Measurements from ENCODE around the gene MAML2.
A peak's percentile ranks its signal among the peaks of the same experiment; 100 is the strongest.

Gene MAML2

DNA sequence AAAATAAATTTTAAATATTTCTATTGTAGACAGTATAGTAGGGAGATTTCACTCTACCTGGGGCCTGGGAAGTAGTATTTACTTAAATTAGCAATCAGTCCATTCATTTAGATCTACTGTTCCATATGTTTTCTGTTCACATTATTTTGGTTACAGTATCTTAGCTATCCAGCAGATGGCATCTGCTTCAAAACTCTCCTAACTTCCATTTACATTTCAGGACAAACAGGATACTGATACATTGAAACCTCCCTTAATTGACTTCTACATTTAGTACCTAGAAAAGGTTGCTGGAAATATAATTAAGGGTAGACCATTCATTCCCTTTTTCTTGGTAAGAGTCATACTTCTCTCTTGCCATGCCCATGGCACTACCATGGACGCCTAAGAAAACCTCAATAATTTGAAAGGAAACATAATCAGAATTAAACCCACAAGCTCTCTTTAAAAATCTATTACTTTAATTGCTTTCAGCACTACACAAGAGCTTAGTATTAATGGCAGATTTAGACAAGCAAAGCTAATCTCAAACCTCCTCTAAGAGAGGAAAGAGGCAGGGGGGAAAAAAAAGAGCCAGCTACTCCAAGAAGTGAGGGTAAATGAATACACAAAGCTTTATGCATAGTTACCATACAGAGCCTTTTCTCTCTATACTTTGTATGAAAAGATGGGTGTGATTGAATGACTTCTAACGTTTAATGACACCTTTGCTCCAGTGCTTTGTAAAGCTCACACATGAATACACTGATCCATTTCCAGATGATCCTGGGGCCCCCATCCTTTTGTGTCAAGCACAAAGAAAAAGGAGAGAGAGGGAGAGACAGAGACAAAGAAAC is 287.9 kb downstream of the MAML2 start:
- TF ChIP-seq, protein P1, sequence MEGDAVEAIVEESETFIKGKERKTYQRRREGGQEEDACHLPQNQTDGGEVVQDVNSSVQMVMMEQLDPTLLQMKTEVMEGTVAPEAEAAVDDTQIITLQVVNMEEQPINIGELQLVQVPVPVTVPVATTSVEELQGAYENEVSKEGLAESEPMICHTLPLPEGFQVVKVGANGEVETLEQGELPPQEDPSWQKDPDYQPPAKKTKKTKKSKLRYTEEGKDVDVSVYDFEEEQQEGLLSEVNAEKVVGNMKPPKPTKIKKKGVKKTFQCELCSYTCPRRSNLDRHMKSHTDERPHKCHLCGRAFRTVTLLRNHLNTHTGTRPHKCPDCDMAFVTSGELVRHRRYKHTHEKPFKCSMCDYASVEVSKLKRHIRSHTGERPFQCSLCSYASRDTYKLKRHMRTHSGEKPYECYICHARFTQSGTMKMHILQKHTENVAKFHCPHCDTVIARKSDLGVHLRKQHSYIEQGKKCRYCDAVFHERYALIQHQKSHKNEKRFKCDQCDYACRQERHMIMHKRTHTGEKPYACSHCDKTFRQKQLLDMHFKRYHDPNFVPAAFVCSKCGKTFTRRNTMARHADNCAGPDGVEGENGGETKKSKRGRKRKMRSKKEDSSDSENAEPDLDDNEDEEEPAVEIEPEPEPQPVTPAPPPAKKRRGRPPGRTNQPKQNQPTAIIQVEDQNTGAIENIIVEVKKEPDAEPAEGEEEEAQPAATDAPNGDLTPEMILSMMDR (IDR thresholded peaks at IDR 0.05; ENCODE audit: low read depth, low read length), result peak; percentile 56
- DNase-seq (ENCODE audit: extremely low read depth, low read depth), result no peak

DNA sequence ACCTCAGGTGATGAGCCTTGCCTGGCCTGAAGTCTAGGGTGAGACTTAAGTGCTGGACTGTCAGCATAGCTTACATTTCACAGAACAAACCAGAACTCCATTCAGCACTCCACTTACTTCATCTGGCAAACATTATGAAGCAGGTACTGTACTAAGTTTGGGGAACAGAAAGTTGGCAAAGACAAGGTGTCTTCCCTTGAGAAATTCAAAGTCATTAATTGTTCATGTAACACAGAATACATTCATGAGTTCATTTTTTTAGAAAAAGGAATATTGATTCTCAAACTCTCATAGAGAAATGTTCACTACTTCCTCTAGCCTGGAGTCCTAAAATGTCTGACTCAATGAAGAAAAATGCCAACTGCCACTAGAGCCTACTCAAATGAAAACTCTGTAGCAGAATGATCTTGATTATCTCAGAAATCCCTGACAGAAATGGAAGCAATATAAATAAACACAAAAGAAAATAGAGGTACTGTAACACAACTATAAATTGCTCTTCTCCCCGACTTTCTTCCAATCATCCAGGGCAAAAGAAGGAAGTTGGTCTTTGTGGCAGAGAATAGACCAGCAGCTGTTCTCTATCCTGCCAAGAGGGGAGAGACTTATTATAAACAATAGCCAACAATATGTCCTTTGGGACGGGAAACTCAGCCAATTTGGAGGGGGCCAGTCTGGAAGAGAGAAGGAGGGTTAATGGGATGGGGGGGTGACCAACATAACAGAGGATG is 289.9 kb downstream of the MAML2 start:
- DNase-seq (ENCODE audit: extremely low read depth, low read depth), result no peak
- TF ChIP-seq, protein P1 (IDR thresholded peaks at IDR 0.05; ENCODE audit: low read depth, low read length), result no peak

DNA sequence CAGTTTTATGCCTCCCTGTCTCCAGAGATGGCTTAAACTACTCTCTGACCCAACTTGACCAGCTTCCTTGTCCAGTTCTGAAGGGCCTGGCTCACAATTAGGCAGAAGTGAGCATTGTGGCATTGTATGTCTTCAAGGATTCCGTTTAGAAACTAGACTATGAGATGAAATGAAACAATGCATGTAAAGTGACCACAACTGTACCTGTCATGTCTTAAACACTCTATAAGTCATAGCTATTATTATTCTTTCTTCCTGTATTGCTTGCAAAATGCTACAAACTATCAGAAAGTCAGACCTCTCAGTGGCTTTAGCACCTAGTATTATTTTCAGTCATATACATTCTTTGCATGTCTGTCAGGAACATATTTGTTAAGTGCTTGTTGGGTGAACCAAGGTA is 291.2 kb downstream of the MAML2 start:
- TF ChIP-seq, protein P1 (IDR thresholded peaks at IDR 0.05; ENCODE audit: low read depth, low read length), result no peak
- no peak for DNase-seq (ENCODE audit: extremely low read depth, low read depth)

DNA sequence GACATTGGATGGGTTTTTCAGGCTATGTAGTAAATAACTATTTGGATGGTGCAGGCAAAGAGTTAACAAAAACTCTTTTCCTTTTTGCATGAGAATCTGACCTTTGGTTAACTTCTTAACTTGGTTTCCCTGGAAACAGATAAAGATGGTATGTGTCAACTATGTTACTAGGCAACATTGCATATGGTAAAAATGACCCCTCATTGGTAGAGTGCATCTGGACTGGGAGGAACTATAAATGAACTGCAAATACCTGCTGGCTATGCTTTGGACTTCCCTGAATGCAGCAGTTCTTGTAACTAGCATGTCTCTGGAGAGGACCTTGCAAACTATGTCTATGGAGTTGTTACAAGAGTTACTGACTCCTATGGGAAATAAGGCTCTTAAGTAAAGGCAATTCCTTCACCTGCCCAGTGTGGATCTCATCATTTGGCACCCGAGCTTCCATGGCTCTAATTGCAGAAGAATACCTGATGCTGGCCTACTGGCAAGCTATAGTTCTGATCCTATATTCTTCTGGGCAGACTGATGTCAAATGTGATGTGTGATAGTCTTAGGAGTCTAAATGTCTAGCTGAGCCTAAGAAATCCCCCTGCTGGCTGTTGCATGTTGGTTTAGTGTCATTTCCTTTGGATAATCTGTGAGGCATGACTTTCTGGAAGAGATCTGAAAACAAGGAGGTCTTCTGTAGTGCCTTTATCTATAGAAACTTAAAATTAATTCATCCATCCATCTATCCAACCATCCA is 292.4 kb downstream of the MAML2 start:
- no peak for DNase-seq (ENCODE audit: extremely low read depth, low read depth)
- TF ChIP-seq, protein P1 (IDR thresholded peaks at IDR 0.05; ENCODE audit: low read depth, low read length), result no peak

DNA sequence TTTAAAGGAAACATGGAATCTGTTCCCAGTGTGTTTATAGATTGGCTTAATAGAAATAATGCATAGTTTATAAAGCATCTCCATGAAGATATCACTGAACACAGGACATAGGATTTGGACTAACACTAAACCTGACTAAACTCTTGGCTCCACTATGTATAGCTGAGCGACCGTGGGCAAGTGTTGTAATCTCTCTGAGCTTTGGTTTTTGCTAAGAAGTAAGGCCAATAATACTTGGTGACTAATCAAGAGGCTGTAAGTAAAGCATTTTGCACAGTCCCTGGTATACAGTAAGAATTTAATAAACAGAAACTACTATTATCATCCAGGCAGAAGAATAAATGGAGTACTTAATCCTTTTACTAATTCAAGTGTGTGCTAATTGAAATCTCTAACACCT is 293.6 kb downstream of the MAML2 start:
- no peak for DNase-seq (ENCODE audit: extremely low read depth, low read depth)
- TF ChIP-seq, protein P1 (IDR thresholded peaks at IDR 0.05; ENCODE audit: low read depth, low read length), result no peak

DNA sequence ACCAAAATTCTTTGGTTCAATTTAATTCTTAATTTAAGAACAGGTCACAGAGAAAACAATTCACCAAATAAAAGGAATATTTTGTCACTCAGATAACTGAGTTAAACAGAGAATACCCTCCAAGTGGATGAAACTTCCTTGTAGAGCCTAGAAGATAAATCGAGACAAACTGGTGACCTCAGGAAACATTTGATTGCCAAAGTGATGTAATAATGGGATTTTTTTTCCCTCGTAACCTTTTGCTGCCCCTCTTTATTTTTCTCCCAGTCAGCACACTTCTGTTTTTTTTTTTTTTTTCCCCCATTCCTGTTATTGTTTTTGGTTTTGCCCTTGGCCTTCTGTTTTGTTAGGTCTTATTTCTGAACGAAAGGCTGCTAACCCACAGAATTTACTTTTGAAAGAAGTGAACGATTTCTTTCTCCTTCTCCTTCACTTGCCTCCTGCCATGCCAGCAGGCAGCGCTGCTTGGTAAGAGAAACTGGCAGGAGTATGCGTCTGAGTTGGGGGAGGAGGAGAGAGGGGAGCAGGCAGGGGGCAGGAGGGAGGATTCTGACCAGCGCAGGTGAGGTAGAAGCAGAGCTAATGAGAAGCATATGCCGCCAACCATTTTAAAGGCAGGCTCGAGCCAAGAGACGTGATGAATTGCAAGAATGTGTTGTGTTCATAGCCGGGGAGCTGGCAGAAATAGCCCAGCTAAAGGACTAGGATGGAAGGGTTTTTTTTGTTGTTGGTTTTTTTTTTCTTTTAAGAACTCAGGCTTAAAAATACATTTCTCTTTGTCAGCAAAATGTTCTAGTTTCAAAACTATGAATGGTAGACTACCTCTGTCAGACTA is 297.2 kb downstream of the MAML2 start:
- TF ChIP-seq, protein P1 (IDR thresholded peaks at IDR 0.05; ENCODE audit: low read depth, low read length), result peak; percentile 62
- DNase-seq (ENCODE audit: extremely low read depth, low read depth), result peak; percentile 59
